ENCODE results near the gene SPRED2.
"Not testable (repeated sequence)": the region's sequence is repeated elsewhere in the genome, so short reads cannot be mapped to it uniquely, and the experiment has no call there.

DNA sequence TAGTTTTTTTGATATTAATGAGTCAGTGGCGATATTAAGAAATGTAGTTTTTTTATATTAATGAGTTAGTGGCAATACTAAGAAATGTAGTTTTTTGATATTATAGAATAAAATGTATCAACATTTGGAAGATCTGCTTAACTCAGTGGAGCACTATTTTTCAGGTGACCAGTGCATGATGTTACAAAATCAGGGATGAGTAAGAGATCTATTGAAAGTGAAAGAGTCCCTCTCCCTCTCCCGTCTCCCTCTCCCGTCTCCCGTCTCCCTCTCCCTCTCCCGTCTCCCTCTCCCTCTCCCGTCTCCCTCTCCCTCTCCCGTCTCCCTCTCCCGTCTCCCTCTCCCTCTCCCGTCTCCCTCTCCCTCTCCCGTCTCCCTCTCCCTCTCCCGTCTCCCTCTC is 94.5 kb downstream of the SPRED2 start:
- TF ChIP-seq POLR2A, POLR2AphosphoS5 (IDR thresholded peaks at IDR 0.05; ENCODE audit: low read depth, low read length): not testable (repeated sequence)
